ENCODE data around the gene ZNF385B.

Gene ZNF385B

GRCh38 chr2:179606141-179606540, 255.3 kb downstream of the ZNF385B start:
- DNase-seq (ENCODE audit: low read depth) = no peak
- in situ Hi-C loops (cut with HindIII; ENCODE audit: low sequenced_read_pairs) = no loop called here
- no peak for TF ChIP-seq CTCF (IDR thresholded peaks at IDR 0.05; ENCODE audit: low read depth, low read length, missing control alignments)
- H3K4me3 ChIP-seq (ENCODE audit: low read depth, low read length) = no peak overlapping the region

GRCh38 chr2:179605341-179605740, 256.1 kb downstream of the ZNF385B start:
- H3K4me3 ChIP-seq (ENCODE audit: low read depth, low read length) = no peak overlapping the region
- in situ Hi-C loops (cut with HindIII; ENCODE audit: low sequenced_read_pairs) = no loop called here
- DNase-seq (ENCODE audit: low read depth) = no peak
- no peak for TF ChIP-seq CTCF (IDR thresholded peaks at IDR 0.05; ENCODE audit: low read depth, low read length, missing control alignments)

GRCh38 chr2:179604598-179604997, 256.8 kb downstream of the ZNF385B start:
- no peak overlapping the region for H3K4me3 ChIP-seq (ENCODE audit: low read depth, low read length)
- no peak for DNase-seq (ENCODE audit: low read depth)
- in situ Hi-C loops (cut with HindIII; ENCODE audit: low sequenced_read_pairs) = no loop called here
- no peak for TF ChIP-seq CTCF (IDR thresholded peaks at IDR 0.05; ENCODE audit: low read depth, low read length, missing control alignments)

- in situ Hi-C loops (cut with HindIII; ENCODE audit: low sequenced_read_pairs) = no loop called here
- H3K4me3 ChIP-seq (ENCODE audit: low read depth, low read length) = no peak overlapping the region
- no peak for DNase-seq (ENCODE audit: low read depth)
- TF ChIP-seq CTCF (IDR thresholded peaks at IDR 0.05; ENCODE audit: low read depth, low read length, missing control alignments) = no peak
Measured at GRCh38 chr2:179602452-179602851, 259.0 kb downstream of the ZNF385B start.

- H3K4me3 ChIP-seq (ENCODE audit: low read depth, low read length) = no peak overlapping the region
- TF ChIP-seq CTCF (IDR thresholded peaks at IDR 0.05; ENCODE audit: low read depth, low read length, missing control alignments) = no peak
- in situ Hi-C loops (cut with HindIII; ENCODE audit: low sequenced_read_pairs) = no loop called here
- peak; percentile 9 for DNase-seq (ENCODE audit: low read depth)
Measured at GRCh38 chr2:179596018-179596417, 265.4 kb downstream of the ZNF385B start.

- H3K4me3 ChIP-seq (ENCODE audit: low read depth, low read length) = no peak overlapping the region
- no peak for DNase-seq (ENCODE audit: low read depth)
- no peak for TF ChIP-seq CTCF (IDR thresholded peaks at IDR 0.05; ENCODE audit: low read depth, low read length, missing control alignments)
- in situ Hi-C loops (cut with HindIII; ENCODE audit: low sequenced_read_pairs) = no loop called here
Measured at GRCh38 chr2:179595284-179595683, 266.1 kb downstream of the ZNF385B start.

Measured in astrocyte of the cerebellum (primary cell).